Rectal smooth muscle tissue (tissue), 1 donor: ENCODE data around the gene RAB7A.
"Not testable (repeated sequence)": the region's sequence is repeated elsewhere in the genome, so short reads cannot be mapped to it uniquely, and the experiment has no call there.

Experiments
- H3K27ac ChIP-seq: one replicate; pipeline ENCODE4 v1.7.0; 2013; ENCODE audit warnings: low read depth, low read length, inconsistent platforms
- H3K27me3 ChIP-seq: one replicate; pipeline ENCODE4 v1.7.0; 2013; ENCODE audit warnings: low read length; ENCODE audit not compliant: control insufficient read depth, insufficient read depth
- H3K36me3 ChIP-seq: one replicate; pipeline ENCODE4 v1.7.0; 2013; ENCODE audit warnings: low read length; ENCODE audit not compliant: control insufficient read depth, insufficient read depth
- H3K4me1 ChIP-seq: one replicate; pipeline ENCODE4 v1.7.0; 2013; ENCODE audit warnings: low read length; ENCODE audit not compliant: control insufficient read depth, insufficient read depth
- H3K4me3 ChIP-seq: one replicate; pipeline ENCODE4 v1.7.0; 2013; ENCODE audit warnings: low read length
- H3K9ac ChIP-seq: one replicate; pipeline ENCODE4 v1.7.0; 2013; ENCODE audit warnings: low read length

The RAB7A gene

GRCh38 chr3:128745742-128746141 is 19.8 kb downstream of the RAB7A start:
- no peak overlapping the region for H3K9ac ChIP-seq
- peaks cover 4% of the 10 kb centered on the region for H3K4me1 ChIP-seq
- H3K36me3 ChIP-seq: no peaks in the 10 kb centered on the region
- no peak overlapping the region for H3K4me3 ChIP-seq
- no peaks in the 10 kb centered on the region for H3K27me3 ChIP-seq
- no peak overlapping the region for H3K27ac ChIP-seq

- peaks cover 4% of the 10 kb centered on the region for H3K4me1 ChIP-seq
- H3K27ac ChIP-seq: no peak overlapping the region
- no peaks in the 10 kb centered on the region for H3K27me3 ChIP-seq
- H3K4me3 ChIP-seq: no peak overlapping the region
- H3K9ac ChIP-seq: no peak overlapping the region
- no peaks in the 10 kb centered on the region for H3K36me3 ChIP-seq
These were observed 20.9 kb downstream of the RAB7A start for GRCh38 chr3:128746881-128747280.

- no peaks in the 10 kb centered on the region for H3K36me3 ChIP-seq
- peaks cover 4% of the 10 kb centered on the region for H3K4me1 ChIP-seq
- no peaks in the 10 kb centered on the region for H3K27me3 ChIP-seq
- no peak overlapping the region for H3K27ac ChIP-seq
- no peak overlapping the region for H3K4me3 ChIP-seq
- H3K9ac ChIP-seq: no peak overlapping the region
These were observed 22.6 kb downstream of the RAB7A start for GRCh38 chr3:128748557-128748956.

- Histone ChIP-seq H3K27ac (no peak overlapping the region), H3K9ac (no peak overlapping the region), H3K4me3 (no peak overlapping the region), H3K4me1 (peaks cover 4% of the 10 kb centered on the region), H3K36me3 (no peaks in the 10 kb centered on the region), H3K27me3 (no peaks in the 10 kb centered on the region)
These were observed 23.1 kb downstream of the RAB7A start for GRCh38 chr3:128749035-128749434.

DNA sequence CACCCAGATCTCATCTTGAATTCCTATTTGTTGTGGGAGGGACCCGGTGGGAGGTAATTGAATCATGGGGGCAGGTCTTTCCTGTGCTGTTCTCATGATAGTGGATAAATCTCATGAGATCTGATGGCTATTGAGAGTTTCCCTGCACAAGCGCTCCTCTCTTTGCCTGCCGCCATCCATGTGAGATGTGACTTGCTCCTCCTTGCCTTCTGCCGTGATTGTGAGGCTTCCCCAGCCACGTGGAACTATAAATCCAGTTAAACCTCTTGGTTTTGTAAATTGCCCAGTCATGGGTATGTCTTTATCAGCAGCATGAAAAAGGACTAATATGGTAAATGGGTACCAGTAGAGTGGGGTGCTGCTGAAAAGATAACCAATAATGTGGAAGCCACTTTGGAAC is 23.6 kb downstream of the RAB7A start:
- not testable (repeated sequence) for H3K4me1 ChIP-seq, H3K36me3 ChIP-seq, H3K4me3 ChIP-seq, H3K27me3 ChIP-seq, H3K27ac ChIP-seq, H3K9ac ChIP-seq

DNA sequence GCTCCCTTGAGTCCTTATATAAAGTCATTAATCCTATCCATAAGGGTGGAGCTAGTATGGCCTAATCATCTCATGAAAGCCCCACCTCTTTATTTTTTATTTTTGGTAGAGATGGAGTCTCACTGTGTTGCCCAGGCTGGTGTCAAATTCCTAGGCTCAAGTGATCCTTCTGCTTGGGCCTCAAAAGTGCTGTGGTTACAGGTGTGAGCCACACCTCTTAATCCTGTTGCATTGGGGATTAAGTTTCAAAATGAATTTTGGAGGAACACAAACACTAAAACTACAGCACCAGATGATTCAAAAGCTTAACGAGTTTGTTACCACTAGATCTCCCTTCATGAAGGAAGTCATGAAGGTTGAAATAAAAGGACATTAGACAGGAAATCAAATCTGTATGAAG is 27.7 kb downstream of the RAB7A start:
- H3K27ac ChIP-seq: no peak overlapping the region
- H3K36me3 ChIP-seq: no peaks in the 10 kb centered on the region
- H3K9ac ChIP-seq: no peak overlapping the region
- no peaks in the 10 kb centered on the region for H3K27me3 ChIP-seq
- H3K4me3 ChIP-seq: no peak overlapping the region
- peaks cover 4% of the 10 kb centered on the region for H3K4me1 ChIP-seq

GRCh38 chr3:128760042-128760441 is 34.1 kb downstream of the RAB7A start:
- Histone ChIP-seq H3K27me3 (no peaks in the 10 kb centered on the region), H3K27ac (no peak overlapping the region), H3K4me3 (no peak overlapping the region), H3K9ac (no peak overlapping the region), H3K36me3 (no peaks in the 10 kb centered on the region), H3K4me1 (no peaks in the 10 kb centered on the region)

DNA sequence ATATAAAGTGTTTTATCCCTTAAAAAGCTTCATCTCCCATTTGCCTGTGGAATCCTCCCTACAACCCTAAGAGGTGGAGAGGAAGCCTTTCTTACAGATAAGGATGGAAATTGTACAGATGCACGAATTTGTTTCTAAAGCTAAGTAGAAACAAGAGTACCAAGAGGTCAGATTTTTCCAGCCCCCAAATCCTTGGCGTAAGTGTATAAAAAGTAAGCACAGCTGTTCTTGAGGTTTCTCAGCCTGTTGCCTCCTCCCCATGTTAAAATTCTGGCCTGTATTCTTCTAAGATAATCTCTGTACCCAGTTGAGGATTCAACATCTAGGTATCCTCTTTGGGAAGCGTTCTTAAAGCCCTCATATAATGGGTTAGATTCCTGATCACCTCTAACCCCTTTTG is 34.9 kb downstream of the RAB7A start:
- Histone ChIP-seq H3K36me3 (no peaks in the 10 kb centered on the region), H3K9ac (no peak overlapping the region), H3K4me3 (no peak overlapping the region), H3K4me1 (no peaks in the 10 kb centered on the region), H3K27ac (no peak overlapping the region), H3K27me3 (no peaks in the 10 kb centered on the region)

- Histone ChIP-seq H3K4me1 (no peaks in the 10 kb centered on the region), H3K4me3 (no peak overlapping the region), H3K27me3 (no peaks in the 10 kb centered on the region), H3K9ac (no peak overlapping the region), H3K27ac (no peak overlapping the region), H3K36me3 (no peaks in the 10 kb centered on the region)
These were observed 35.4 kb downstream of the RAB7A start for GRCh38 chr3:128761392-128761791.

DNA sequence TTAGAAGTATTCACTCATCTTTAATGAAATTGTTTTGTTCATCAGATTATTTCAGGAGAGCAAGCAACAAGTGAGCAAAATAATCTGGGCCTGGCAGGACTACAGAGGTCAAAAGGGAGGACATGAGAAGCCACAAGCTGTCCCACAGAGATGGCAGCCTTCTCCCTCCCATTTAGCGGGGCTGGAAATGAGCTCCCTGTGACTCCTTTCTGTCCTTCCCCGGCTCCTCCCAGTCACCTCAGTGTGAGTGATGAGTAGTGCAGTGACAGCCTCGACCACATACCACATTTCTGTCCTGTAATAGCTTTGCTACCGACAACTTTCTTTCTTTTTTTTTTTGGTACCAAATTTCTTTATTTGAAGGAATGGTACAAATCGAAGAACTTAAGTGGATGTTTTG is 38.0 kb downstream of the RAB7A start:
- Histone ChIP-seq H3K4me3 (no peak overlapping the region), H3K27me3 (no peaks in the 10 kb centered on the region), H3K27ac (no peak overlapping the region), H3K9ac (no peak overlapping the region), H3K4me1 (no peaks in the 10 kb centered on the region), H3K36me3 (no peaks in the 10 kb centered on the region)

DNA sequence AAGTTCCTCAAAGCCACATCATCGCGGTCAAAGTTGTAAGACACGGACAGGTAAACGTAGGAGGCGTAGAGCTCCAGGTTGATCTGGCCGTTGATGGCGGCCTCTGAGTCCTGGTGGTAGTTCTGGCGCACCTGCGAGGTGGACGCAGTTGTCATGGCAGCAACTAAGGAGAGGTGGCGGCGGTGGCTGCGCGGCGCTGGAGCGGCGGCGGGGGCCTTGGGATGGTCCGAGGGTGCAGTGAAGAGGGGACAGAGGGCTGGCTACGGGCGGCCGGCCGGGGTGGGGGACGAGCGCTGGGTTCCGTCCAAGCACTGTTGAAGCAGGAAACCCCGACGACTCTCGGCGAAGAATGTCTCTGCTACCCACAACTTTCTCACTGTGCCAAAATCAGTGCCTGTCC is 38.9 kb downstream of the RAB7A start:
- Histone ChIP-seq H3K4me3 (no peak overlapping the region), H3K4me1 (no peaks in the 10 kb centered on the region), H3K27me3 (no peaks in the 10 kb centered on the region), H3K36me3 (no peaks in the 10 kb centered on the region), H3K27ac (no peak overlapping the region), H3K9ac (no peak overlapping the region)

- Histone ChIP-seq H3K9ac (no peak overlapping the region), H3K36me3 (no peaks in the 10 kb centered on the region), H3K4me3 (no peak overlapping the region), H3K27me3 (no peaks in the 10 kb centered on the region), H3K4me1 (no peaks in the 10 kb centered on the region), H3K27ac (no peak overlapping the region)
These were observed 41.2 kb downstream of the RAB7A start for GRCh38 chr3:128767094-128767750.

GRCh38 chr3:128768471-128768870 is 42.5 kb downstream of the RAB7A start:
- Histone ChIP-seq H3K36me3 (no peaks in the 10 kb centered on the region), H3K9ac (no peak overlapping the region), H3K27ac (no peak overlapping the region), H3K4me1 (no peaks in the 10 kb centered on the region), H3K27me3 (no peaks in the 10 kb centered on the region), H3K4me3 (no peak overlapping the region)
